ENCODE results near the gene SLC12A5.

The SLC12A5 gene

DNA sequence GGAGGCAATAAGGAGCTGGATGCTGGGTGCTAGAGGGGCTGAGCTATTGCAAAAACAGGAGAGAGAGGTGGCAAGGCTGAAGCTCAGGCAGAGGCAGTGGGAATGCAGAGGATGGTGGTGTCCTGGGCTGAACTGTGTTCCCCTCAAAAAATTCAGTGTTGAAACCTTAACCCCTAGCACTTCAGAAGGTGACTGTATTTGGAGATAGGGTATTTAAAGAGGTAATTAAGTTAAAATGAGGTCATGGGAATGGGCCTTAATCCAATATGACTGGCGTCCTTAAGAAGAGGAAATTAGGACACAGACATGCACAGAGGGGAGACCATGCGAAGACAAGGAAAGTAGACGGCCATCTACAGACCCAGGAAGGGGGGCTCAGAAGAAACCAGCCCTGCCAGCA, 31.8 kb upstream of the SLC12A5 start:
- Histone ChIP-seq H3K4me3 (ENCODE audit: low read length) (no peak overlapping the region), H3K9ac (ENCODE audit: low read length) (no peak overlapping the region), H3K4me1 (ENCODE audit: low read length) (no peaks in the 10 kb centered on the region), H3F3A (ENCODE audit: insufficient read depth, low read length) (no peaks in the 10 kb centered on the region), H3K9me2 (replicated peaks; ENCODE audit: insufficient read depth, low read length) (no peaks in the 10 kb centered on the region), H4K20me1 (ENCODE audit: insufficient read depth, low read length) (no peaks in the 10 kb centered on the region), H3K36me3 (replicated peaks; ENCODE audit: insufficient read depth, low read length) (no peaks in the 10 kb centered on the region), H3K79me2 (ENCODE audit: low read length) (no peaks in the 10 kb centered on the region), H3K9me3 (replicated peaks; ENCODE audit: insufficient read depth, low read length) (no peaks in the 10 kb centered on the region), H3K4me2 (ENCODE audit: low read depth, low read length) (no peak overlapping the region), H2AFZ (ENCODE audit: low read length) (no peak overlapping the region), H3K27me3 (replicated peaks; ENCODE audit: insufficient read depth, low read length) (peaks cover 13% of the 10 kb centered on the region), H3K27ac (ENCODE audit: low read length) (no peak overlapping the region)
- TF ChIP-seq, protein P1, sequence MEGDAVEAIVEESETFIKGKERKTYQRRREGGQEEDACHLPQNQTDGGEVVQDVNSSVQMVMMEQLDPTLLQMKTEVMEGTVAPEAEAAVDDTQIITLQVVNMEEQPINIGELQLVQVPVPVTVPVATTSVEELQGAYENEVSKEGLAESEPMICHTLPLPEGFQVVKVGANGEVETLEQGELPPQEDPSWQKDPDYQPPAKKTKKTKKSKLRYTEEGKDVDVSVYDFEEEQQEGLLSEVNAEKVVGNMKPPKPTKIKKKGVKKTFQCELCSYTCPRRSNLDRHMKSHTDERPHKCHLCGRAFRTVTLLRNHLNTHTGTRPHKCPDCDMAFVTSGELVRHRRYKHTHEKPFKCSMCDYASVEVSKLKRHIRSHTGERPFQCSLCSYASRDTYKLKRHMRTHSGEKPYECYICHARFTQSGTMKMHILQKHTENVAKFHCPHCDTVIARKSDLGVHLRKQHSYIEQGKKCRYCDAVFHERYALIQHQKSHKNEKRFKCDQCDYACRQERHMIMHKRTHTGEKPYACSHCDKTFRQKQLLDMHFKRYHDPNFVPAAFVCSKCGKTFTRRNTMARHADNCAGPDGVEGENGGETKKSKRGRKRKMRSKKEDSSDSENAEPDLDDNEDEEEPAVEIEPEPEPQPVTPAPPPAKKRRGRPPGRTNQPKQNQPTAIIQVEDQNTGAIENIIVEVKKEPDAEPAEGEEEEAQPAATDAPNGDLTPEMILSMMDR (IDR thresholded peaks at IDR 0.05; ENCODE audit: low read length): no peak
- TF ChIP-seq EZH2 (optimal IDR thresholded peaks at IDR 0.05; ENCODE audit: low read depth, low read length): no peak
- no peak for TF ChIP-seq EZH2phosphoT487 (IDR thresholded peaks at IDR 0.05; ENCODE audit: low read length)
- DNase-seq: no peak

DNA sequence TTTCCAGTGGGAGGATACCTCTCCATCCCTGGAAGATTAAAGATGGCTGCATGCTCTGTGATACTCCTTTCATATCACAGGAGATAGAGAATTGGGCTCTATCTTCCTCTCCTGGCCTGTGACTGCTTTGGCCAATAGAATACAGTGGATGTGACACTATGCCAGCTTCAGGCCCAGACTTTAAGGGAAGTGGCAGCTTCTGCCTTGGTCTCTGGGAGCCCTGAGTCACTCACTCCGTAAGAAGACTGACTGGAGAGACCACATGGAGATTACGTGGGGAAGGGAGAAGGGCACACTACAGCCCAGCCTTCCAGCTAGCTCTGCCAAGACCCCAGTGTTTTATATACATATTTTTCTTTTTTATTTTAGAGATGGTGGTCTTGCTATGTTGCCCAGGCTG, 30.7 kb upstream of the SLC12A5 start:
- Histone ChIP-seq H3K9me2 (replicated peaks; ENCODE audit: insufficient read depth, low read length) (no peaks in the 10 kb centered on the region), H3K9me3 (replicated peaks; ENCODE audit: insufficient read depth, low read length) (no peaks in the 10 kb centered on the region), H3K4me3 (ENCODE audit: low read length) (no peak overlapping the region), H3K4me2 (ENCODE audit: low read depth, low read length) (no peak overlapping the region), H3K9ac (ENCODE audit: low read length) (no peak overlapping the region), H3K27me3 (replicated peaks; ENCODE audit: insufficient read depth, low read length) (peaks cover 13% of the 10 kb centered on the region), H3K27ac (ENCODE audit: low read length) (no peak overlapping the region), H3K79me2 (ENCODE audit: low read length) (no peaks in the 10 kb centered on the region), H4K20me1 (ENCODE audit: insufficient read depth, low read length) (no peaks in the 10 kb centered on the region), H2AFZ (ENCODE audit: low read length) (no peak overlapping the region), H3F3A (ENCODE audit: insufficient read depth, low read length) (no peaks in the 10 kb centered on the region), H3K36me3 (replicated peaks; ENCODE audit: insufficient read depth, low read length) (no peaks in the 10 kb centered on the region), H3K4me1 (ENCODE audit: low read length) (no peaks in the 10 kb centered on the region)
- no peak for DNase-seq
- TF ChIP-seq, protein P1 (IDR thresholded peaks at IDR 0.05; ENCODE audit: low read length): no peak
- TF ChIP-seq EZH2phosphoT487 (IDR thresholded peaks at IDR 0.05; ENCODE audit: low read length): no peak
- no peak for TF ChIP-seq EZH2 (optimal IDR thresholded peaks at IDR 0.05; ENCODE audit: low read depth, low read length)

DNA sequence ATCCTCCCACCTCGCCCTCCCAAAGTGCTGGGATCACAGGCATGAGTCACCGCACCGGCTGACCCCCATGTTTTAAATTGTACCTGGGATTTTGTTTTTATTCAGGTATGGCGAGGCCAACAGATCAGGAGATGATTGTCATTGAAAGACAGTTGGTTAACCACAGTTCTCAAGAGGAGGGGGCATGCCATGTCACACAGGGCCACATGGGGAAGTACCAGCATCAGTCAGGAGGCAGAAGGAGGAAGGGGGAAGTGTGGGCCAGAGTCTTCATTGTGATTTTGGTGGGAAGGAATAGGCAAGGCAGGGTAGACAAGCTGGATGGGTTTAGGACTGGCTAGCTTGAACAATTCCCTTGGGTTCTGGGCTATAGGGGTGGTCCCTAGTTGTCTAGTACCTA, 30.3 kb upstream of the SLC12A5 start:
- no peak overlapping the region for H3K4me2 ChIP-seq (ENCODE audit: low read depth, low read length)
- H3F3A ChIP-seq (ENCODE audit: insufficient read depth, low read length): no peaks in the 10 kb centered on the region
- no peak overlapping the region for H2AFZ ChIP-seq (ENCODE audit: low read length)
- H3K9me3 ChIP-seq (replicated peaks; ENCODE audit: insufficient read depth, low read length): no peaks in the 10 kb centered on the region
- H3K4me1 ChIP-seq (ENCODE audit: low read length): no peaks in the 10 kb centered on the region
- H3K79me2 ChIP-seq (ENCODE audit: low read length): no peaks in the 10 kb centered on the region
- H3K9ac ChIP-seq (ENCODE audit: low read length): no peak overlapping the region
- H4K20me1 ChIP-seq (ENCODE audit: insufficient read depth, low read length): no peaks in the 10 kb centered on the region
- no peak overlapping the region for H3K27ac ChIP-seq (ENCODE audit: low read length)
- no peaks in the 10 kb centered on the region for H3K9me2 ChIP-seq (replicated peaks; ENCODE audit: insufficient read depth, low read length)
- H3K36me3 ChIP-seq (replicated peaks; ENCODE audit: insufficient read depth, low read length): no peaks in the 10 kb centered on the region
- no peak overlapping the region for H3K4me3 ChIP-seq (ENCODE audit: low read length)
- no peak for TF ChIP-seq EZH2phosphoT487 (IDR thresholded peaks at IDR 0.05; ENCODE audit: low read length)
- TF ChIP-seq, protein P1 (IDR thresholded peaks at IDR 0.05; ENCODE audit: low read length): no peak
- no peak for TF ChIP-seq EZH2 (optimal IDR thresholded peaks at IDR 0.05; ENCODE audit: low read depth, low read length)
- no peak for DNase-seq
- peaks cover 13% of the 10 kb centered on the region for H3K27me3 ChIP-seq (replicated peaks; ENCODE audit: insufficient read depth, low read length)
